Mesothelial cell of epicardium (in vitro differentiated cells): ENCODE measurements around the gene SERPINB1. TPM values are rescaled to one million over a fixed set of nuclear protein-coding genes. Genes with fewer than 3 reads are reported as not detected.

ENCODE experiments used
- DNase-seq, 2 experiments: peaks; one replicate each; pipeline ENCODE4 v3.0.0; 2021; ENCODE audit warnings: low spot score in 2 of 2; ENCODE audit not compliant: unreplicated experiment in 2 of 2
- H3K27ac Mint-ChIP-seq: 2 replicates; pipeline ENCODE4 v1.8.0; 2021; ENCODE audit warnings: mixed read lengths
- H3K27me3 Mint-ChIP-seq: 2 replicates; pipeline ENCODE4 v1.8.0; 2021; ENCODE audit warnings: low read depth, mixed read lengths
- H3K36me3 Mint-ChIP-seq: 2 replicates; pipeline ENCODE4 v1.8.0; 2021; ENCODE audit warnings: mixed read lengths
- H3K4me1 Mint-ChIP-seq: 2 replicates; pipeline ENCODE4 v1.8.0; 2021; ENCODE audit warnings: mixed read lengths
- H3K4me3 Mint-ChIP-seq: 2 replicates; pipeline ENCODE4 v1.8.0; 2021; ENCODE audit warnings: mild to moderate bottlenecking, moderate library complexity, mixed read lengths
- H3K9me3 Mint-ChIP-seq: 2 replicates; pipeline ENCODE4 v1.8.0; 2021; ENCODE audit warnings: mixed read lengths
- total RNA-seq: library from RNA; stranded (reverse); gene quantifications from 3 replicates; pipeline ENCODE4 v1.2.1, GENCODE V29; 2021
- TF ChIP-seq, protein P1 (sequence below): fragments of 200-600 bp; sonication (generic); IDR thresholded peaks from one replicate; pipeline ENCODE4 v1.5.0; 2021; ENCODE audit warnings: antibody characterized with exemption; ENCODE audit not compliant: unreplicated experiment

Gene SERPINB1
- total RNA-seq, 1 donor from 2014 or later: 18.5 TPM

DNA sequence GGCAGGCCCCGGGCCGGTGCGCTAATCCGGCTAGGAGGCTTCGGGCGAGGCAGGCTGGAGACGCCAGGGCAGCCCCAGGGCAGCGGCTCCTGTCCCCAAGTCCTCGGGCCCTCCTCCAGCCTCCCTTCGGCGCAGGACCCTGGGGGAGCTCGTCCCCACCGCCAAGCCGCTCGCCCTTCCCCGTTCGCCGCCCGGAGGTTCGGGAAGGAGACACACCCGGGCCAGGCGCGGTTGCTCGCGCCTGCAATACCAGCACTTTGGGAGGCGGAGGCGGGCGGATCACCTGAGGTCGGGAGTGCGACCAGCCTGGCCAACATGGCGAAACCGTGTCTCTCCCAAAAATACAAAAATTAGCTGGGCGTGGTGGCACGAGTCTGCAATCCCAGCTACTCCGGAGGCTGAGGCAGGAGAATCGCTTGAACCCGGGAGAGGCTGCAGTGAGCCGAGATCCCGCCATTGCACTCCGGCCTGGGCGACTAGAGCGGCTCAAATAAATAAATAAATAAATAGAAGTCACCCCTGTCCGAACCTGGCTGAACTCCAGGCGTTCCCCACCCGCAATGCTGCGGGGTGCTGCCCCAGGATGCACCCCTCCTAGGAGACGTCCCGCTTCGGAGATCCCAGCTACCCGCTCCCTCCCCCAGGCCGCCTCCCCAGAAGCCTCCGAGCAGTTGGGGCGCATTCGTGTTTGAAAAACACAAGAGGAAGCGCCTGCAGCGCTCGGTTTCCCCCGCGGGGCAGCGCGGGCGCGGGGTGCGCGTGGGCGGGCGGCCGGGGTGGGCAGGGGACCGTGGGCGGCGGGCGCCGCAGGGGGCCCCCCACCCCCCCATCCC lies 33.9 kb upstream of the SERPINB1 start:
- peak in 1 of 2 experiments; percentile 61 for DNase-seq
- H3K27ac Mint-ChIP-seq: peak overlapping the region; percentile 69
- peaks cover 15% of the 10 kb centered on the region for H3K9me3 Mint-ChIP-seq
- TF ChIP-seq, protein P1, sequence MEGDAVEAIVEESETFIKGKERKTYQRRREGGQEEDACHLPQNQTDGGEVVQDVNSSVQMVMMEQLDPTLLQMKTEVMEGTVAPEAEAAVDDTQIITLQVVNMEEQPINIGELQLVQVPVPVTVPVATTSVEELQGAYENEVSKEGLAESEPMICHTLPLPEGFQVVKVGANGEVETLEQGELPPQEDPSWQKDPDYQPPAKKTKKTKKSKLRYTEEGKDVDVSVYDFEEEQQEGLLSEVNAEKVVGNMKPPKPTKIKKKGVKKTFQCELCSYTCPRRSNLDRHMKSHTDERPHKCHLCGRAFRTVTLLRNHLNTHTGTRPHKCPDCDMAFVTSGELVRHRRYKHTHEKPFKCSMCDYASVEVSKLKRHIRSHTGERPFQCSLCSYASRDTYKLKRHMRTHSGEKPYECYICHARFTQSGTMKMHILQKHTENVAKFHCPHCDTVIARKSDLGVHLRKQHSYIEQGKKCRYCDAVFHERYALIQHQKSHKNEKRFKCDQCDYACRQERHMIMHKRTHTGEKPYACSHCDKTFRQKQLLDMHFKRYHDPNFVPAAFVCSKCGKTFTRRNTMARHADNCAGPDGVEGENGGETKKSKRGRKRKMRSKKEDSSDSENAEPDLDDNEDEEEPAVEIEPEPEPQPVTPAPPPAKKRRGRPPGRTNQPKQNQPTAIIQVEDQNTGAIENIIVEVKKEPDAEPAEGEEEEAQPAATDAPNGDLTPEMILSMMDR: no peak
- H3K4me1 Mint-ChIP-seq: peaks cover 32% of the 10 kb centered on the region
- H3K27me3 Mint-ChIP-seq: no peaks in the 10 kb centered on the region
- H3K4me3 Mint-ChIP-seq: peak overlapping the region; percentile 78
- no peaks in the 10 kb centered on the region for H3K36me3 Mint-ChIP-seq

DNA sequence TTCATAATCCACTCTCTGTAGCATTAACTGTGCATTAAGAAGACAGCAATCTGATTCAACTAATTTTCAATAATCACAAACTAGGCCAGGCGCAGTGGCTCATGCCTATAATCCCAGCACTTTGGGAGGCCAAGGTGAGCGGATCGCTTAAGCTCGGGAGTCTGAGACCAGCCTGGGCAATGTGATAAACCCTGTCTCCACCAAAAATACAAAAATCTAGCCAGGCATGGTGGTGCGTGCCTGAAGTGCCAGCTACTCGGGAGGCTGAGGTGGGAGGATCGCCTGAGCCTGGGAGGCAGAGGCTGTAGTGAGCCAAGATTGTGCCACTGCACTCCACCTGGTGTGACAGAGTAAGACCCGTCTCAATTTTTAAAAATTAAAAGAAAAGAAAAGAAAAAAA lies 32.0 kb upstream of the SERPINB1 start:
- TF ChIP-seq, protein P1: no peak
- Mint-ChIP-seq H3K27ac (peak overlapping the region; percentile 5), H3K36me3 (no peaks in the 10 kb centered on the region), H3K27me3 (no peaks in the 10 kb centered on the region), H3K4me3 (no peak overlapping the region), H3K9me3 (no peaks in the 10 kb centered on the region), H3K4me1 (peaks cover 32% of the 10 kb centered on the region)
- DNase-seq: no peak

DNA sequence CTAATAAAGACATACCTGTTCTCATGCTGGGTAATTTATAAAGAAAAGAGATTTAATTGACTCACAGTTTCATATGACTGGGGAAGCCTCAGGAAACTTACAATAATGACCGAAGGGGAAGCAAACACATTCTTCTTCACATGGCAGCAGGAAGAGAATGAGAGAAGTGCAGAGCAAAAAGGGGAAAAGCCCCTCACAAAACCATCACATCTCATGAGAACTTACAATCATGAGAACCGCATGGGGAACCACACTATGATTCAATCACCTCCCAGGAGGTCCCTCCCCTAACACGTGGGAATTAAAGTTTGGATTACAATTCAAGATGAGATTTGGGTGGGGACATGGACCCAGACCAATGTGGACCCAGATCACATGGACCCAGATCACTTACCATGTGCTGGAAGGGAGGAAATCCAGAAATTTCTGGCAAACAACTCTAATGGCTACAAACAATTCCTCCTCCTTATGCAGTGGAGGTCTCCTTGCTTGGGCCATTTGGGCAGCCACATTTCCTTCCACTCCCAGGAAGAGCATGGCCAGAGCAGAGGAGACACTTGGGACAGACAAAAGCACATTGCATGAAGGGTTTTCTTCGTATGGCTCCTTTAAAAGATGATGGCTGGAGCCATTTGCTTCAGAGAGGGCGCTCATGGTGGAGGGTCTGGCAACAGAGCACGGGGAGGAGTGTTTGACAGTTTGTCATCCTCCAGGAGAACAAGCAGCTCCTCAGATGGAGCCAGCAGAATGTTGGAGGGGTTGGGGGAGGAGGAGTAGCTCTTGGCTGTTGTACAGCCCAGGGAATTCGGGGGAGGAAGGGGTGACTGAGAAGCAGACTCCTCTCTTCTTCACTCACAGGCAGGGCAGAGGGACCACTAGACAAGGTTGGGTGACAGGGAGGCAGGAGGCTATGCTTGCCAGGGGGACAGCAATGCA lies 31.0 kb upstream of the SERPINB1 start:
- Mint-ChIP-seq H3K27ac (peak overlapping the region; percentile 43), H3K27me3 (no peaks in the 10 kb centered on the region), H3K36me3 (no peaks in the 10 kb centered on the region), H3K9me3 (no peaks in the 10 kb centered on the region), H3K4me1 (peaks cover 28% of the 10 kb centered on the region), H3K4me3 (no peak overlapping the region)
- TF ChIP-seq, protein P1: no peak
- no peak for DNase-seq

DNA sequence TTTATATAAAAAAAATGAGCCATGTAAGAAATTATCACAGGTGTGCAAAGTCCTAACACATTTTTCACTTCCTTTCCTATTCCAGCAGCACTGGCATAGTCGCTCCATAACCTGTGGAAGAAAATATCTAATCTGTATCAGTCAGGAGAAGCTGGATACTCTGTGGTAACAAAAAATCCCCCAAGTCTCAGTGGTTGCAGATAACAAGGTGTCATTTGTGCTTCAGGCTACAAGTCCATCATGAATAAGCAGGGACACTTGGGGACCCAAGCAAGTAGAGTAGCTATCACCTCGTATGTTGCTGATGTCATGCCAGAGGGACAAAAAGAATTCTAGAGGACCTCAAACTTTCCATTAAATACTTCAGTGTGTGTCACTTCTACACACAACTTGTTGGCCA lies 30.3 kb upstream of the SERPINB1 start:
- Mint-ChIP-seq H3K27me3 (no peaks in the 10 kb centered on the region), H3K4me3 (no peak overlapping the region), H3K4me1 (peaks cover 21% of the 10 kb centered on the region), H3K9me3 (no peaks in the 10 kb centered on the region), H3K27ac (no peak overlapping the region), H3K36me3 (no peaks in the 10 kb centered on the region)
- TF ChIP-seq, protein P1: no peak
- DNase-seq: no peak

DNA sequence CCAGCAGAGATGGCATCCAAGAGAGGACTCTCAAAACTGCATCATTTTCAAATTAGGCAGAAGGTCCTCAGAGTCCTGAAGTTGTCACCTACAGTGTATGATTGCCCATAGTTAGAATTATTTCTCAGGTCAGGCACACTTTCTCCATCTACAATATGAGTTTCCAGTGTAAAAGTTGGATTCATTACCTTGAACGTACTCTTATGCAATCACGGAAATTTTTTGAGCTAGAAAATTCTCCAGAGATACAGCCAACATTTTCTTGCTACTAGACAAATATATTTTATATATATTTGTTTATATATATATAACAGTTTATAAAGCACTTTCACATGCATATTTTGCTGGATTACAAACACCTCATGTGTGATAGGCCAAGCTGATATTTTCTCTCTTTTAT lies 29.4 kb upstream of the SERPINB1 start:
- TF ChIP-seq, protein P1: no peak
- H3K4me1 Mint-ChIP-seq: peaks cover 17% of the 10 kb centered on the region
- no peak for DNase-seq
- H3K4me3 Mint-ChIP-seq: no peak overlapping the region
- H3K9me3 Mint-ChIP-seq: no peaks in the 10 kb centered on the region
- H3K27ac Mint-ChIP-seq: no peak overlapping the region
- H3K27me3 Mint-ChIP-seq: no peaks in the 10 kb centered on the region
- H3K36me3 Mint-ChIP-seq: no peaks in the 10 kb centered on the region
